Esophagus squamous epithelium (tissue), 4 donors: ENCODE measurements around the gene RPH3AL.

Experiments used
- CTCF ChIP-seq, 6 experiments: fragments of 450-650 bp in 4 of 6; fragments of 200-600 bp in 2 of 6; sonication (generic) in 2 of 6; IDR thresholded peaks; one replicate each; pipeline ENCODE4 v1.5.1; 2016 to 2019; ENCODE audit warnings: antibody characterized with exemption in 6 of 6, mild to moderate bottlenecking in 4 of 6, moderate library complexity in 4 of 6
- POLR2A ChIP-seq, 4 donors: fragments of 450-650 bp; IDR thresholded peaks; one replicate each; pipeline ENCODE4 v1.6.1; 2017; ENCODE audit warnings: antibody characterized with exemption in 4 of 4, mild to moderate bottlenecking in 4 of 4, moderate library complexity in 3 of 4

DNA sequence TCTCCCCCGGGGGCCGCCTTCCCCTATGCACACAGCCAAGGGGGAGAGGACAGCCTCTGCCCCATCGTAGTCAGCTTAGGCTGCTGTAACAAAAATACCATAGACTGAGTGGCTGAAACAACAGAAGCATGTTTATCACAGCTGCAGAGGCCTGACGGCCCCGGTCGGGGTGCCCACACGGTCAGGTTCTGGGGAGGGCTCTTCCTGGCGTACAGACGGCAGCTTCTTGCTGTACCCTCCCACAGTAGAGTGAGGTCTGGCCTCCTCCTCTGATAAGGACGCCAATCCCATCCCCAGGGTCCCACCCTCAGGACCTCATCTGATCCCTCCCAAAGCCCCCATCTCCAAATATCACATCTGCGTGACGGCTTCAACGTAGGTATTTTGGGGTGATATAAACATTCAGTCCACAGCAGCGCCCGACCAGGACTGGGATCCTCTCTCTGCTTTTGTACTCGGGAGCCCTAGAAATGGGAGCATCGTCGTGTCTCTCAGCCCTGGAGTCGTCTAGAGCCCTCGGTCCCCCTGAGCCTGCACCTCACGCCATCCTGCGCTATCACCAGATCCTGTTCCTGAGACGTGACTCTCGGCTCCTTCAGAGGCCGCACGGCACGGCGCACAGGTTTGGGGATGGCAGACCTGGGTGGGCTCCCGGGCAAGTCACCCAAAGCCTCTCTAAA, 67.8 kb downstream of the RPH3AL start:
- TF ChIP-seq CTCF (IDR thresholded peaks at IDR 0.05) (no peak), POLR2A (IDR thresholded peaks at IDR 0.05) (no peak)
